ENCODE data around the gene NFKBIB. TPM values are rescaled to one million over a fixed set of nuclear protein-coding genes. Genes with fewer than 3 reads are reported as not detected.

The NFKBIB gene
- total RNA-seq, 1 experiment from 2014 or later = 43.7 TPM

DNA sequence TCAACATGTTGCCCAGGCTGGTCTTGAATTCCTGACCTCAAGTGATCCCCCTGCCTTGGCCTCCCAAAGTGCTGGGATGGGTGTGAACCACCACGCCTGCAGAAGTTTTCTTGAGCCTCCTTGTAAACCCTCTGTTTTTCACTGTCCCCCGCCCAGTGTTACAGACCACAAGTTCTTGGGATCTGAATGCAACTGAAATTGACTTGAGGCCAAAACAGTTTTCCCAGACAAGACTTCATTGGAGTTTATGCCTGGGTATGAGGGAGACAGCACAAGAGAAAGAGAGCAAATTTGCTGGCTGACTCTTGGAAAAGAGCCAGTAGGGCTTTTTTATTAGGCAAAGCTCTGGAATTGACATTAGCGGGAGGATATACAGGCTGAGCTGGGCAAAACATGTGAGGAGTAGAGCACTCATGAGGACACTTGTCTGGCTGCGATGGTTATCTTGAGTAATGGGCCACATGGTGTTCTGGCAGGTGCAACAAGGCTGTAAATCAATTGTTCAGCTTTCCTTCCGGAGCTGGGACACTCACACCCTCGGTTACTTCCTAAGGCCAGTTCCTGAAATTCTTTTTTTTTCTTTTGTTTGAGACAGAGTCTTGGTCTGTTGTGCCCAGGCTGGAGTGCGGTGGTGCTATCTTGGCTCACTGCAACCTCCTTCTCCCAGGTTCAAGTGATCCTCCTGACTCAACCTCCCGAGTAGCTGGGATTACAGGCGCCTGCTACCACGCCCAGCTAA is 37.3 kb upstream of the NFKBIB start:
- peaks cover 18% of the 10 kb centered on the region for H3K4me1 ChIP-seq (ENCODE audit: insufficient read depth, low read length)
- no peak overlapping the region for H3K9ac ChIP-seq (ENCODE audit: low read length)
- POLR2A ChIA-PET (ENCODE audit: unreplicated experiment) = no interaction called here
- H3K4me2 ChIP-seq (ENCODE audit: low read length) = no peak overlapping the region
- no peaks in the 10 kb centered on the region for H3K79me2 ChIP-seq (ENCODE audit: low read length)
- no peaks in the 10 kb centered on the region for H4K20me1 ChIP-seq (ENCODE audit: low read length)
- TF ChIP-seq EZH2 (IDR thresholded peaks at IDR 0.05; ENCODE audit: low read length, unreplicated experiment) (no peak), EZH2phosphoT487 (IDR thresholded peaks at IDR 0.05; ENCODE audit: borderline replicate concordance, low read length) (no peak)
- TF ChIP-seq, protein P1, sequence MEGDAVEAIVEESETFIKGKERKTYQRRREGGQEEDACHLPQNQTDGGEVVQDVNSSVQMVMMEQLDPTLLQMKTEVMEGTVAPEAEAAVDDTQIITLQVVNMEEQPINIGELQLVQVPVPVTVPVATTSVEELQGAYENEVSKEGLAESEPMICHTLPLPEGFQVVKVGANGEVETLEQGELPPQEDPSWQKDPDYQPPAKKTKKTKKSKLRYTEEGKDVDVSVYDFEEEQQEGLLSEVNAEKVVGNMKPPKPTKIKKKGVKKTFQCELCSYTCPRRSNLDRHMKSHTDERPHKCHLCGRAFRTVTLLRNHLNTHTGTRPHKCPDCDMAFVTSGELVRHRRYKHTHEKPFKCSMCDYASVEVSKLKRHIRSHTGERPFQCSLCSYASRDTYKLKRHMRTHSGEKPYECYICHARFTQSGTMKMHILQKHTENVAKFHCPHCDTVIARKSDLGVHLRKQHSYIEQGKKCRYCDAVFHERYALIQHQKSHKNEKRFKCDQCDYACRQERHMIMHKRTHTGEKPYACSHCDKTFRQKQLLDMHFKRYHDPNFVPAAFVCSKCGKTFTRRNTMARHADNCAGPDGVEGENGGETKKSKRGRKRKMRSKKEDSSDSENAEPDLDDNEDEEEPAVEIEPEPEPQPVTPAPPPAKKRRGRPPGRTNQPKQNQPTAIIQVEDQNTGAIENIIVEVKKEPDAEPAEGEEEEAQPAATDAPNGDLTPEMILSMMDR (conservative IDR thresholded peaks at IDR 0.05; ENCODE audit: low read depth, low read length) = no peak
- no peaks in the 10 kb centered on the region for H3K27me3 ChIP-seq (ENCODE audit: low read length)
- ATAC-seq (peak; percentile 66), DNase-seq (peak; percentile 64)
- H2AFZ ChIP-seq (ENCODE audit: low read length) = no peak overlapping the region
- no peaks in the 10 kb centered on the region for H3K36me3 ChIP-seq (ENCODE audit: low read depth, low read length)
- no peak overlapping the region for H3K27ac ChIP-seq (ENCODE audit: low read length)
- intact Hi-C loops (cut with micrococcal nuclease) = no loop called here
- TSS peak; percentile 44 for BruUV-seq (replicated peaks)
- CTCF ChIA-PET = interaction anchor here (1.0 kb wide), 1 partner anchor 25 kb away, joined by 3 read pairs; no protein-coding TSS in a partner anchor
- no peaks in the 10 kb centered on the region for H3K9me3 ChIP-seq (ENCODE audit: low read length)
- no peaks in the 10 kb centered on the region for H3K9me2 ChIP-seq (replicated peaks; ENCODE audit: low read length)
- no peak overlapping the region for H3K4me3 ChIP-seq (ENCODE audit: low read length)
- H3F3A ChIP-seq (ENCODE audit: low read length, unreplicated experiment) = no peaks in the 10 kb centered on the region

DNA sequence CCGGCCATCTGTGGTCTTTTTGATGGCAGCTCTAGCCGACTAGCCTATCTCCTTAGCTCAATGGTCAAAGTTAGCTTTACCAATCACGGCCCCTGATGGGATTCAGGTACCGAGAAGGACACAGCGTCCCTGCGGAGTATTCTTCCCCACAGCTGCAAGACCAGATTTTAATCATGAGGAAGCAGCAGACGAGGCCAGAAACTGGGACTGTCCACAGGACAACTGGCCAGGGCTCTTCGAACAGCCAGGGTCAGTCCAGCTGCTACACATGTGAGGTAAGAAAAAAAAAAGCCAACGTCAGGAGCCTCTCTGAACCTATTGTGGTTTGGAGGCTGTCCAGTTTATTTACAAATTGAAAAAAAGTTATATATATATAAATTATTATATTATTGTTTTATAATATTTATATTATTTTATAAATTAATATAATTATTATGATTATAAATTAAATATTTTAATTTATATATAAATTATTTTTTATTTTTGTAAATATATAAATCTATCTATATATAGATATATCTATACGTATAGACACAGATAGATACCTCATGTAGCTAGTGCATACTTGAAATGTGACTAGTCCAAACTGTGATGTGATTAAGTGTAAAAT is 32.5 kb upstream of the NFKBIB start:
- intact Hi-C loops (cut with micrococcal nuclease) = no loop called here
- H3K36me3 ChIP-seq (ENCODE audit: low read depth, low read length) = no peaks in the 10 kb centered on the region
- peaks cover 17% of the 10 kb centered on the region for H3K4me1 ChIP-seq (ENCODE audit: insufficient read depth, low read length)
- H3K9ac ChIP-seq (ENCODE audit: low read length) = no peak overlapping the region
- no peak overlapping the region for H3K4me3 ChIP-seq (ENCODE audit: low read length)
- no peaks in the 10 kb centered on the region for H3K9me3 ChIP-seq (ENCODE audit: low read length)
- ATAC-seq (no peak), DNase-seq (no peak)
- POLR2A ChIA-PET (ENCODE audit: unreplicated experiment) = no interaction called here
- no peaks in the 10 kb centered on the region for H3K9me2 ChIP-seq (replicated peaks; ENCODE audit: low read length)
- H4K20me1 ChIP-seq (ENCODE audit: low read length) = no peaks in the 10 kb centered on the region
- no TSS peak for BruUV-seq (replicated peaks)
- H3F3A ChIP-seq (ENCODE audit: low read length, unreplicated experiment) = no peaks in the 10 kb centered on the region
- H3K27me3 ChIP-seq (ENCODE audit: low read length) = no peaks in the 10 kb centered on the region
- no peak overlapping the region for H2AFZ ChIP-seq (ENCODE audit: low read length)
- CTCF ChIA-PET = interaction anchor here (0.6 kb wide), 1 partner anchor 63 kb away, joined by 3 read pairs; the partner anchor contains the start of genes MRPS12 and SARS2
- no peak overlapping the region for H3K27ac ChIP-seq (ENCODE audit: low read length)
- H3K79me2 ChIP-seq (ENCODE audit: low read length) = no peaks in the 10 kb centered on the region
- no peak overlapping the region for H3K4me2 ChIP-seq (ENCODE audit: low read length)
- TF ChIP-seq EZH2 (IDR thresholded peaks at IDR 0.05; ENCODE audit: low read length, unreplicated experiment) (no peak), EZH2phosphoT487 (IDR thresholded peaks at IDR 0.05; ENCODE audit: borderline replicate concordance, low read length) (no peak)
- TF ChIP-seq, protein P1 (conservative IDR thresholded peaks at IDR 0.05; ENCODE audit: low read depth, low read length) = no peak

DNA sequence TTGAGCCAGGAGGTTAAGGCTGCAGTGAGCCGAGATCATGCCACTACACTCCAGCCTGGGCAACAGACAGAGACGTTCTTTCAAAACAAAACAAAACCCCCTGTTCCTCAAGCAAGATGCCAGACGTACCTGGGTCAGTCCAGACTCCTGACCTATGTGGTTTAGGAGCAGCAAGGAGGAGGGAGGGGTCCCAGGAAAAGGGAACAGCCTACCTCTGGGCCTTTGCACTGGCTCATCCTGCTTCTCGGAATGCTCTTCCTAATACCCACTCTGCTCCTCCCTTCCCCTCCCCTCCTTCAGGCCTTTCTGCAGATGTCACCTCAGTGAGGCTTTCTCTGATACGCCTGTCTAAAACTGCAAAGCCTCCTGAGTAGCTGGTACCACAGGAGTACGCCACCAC is 31.2 kb upstream of the NFKBIB start:
- no peaks in the 10 kb centered on the region for H3K9me2 ChIP-seq (replicated peaks; ENCODE audit: low read length)
- CTCF ChIA-PET = no interaction called here
- TF ChIP-seq, protein P1 (conservative IDR thresholded peaks at IDR 0.05; ENCODE audit: low read depth, low read length) = no peak
- TF ChIP-seq EZH2 (IDR thresholded peaks at IDR 0.05; ENCODE audit: low read length, unreplicated experiment) = no peak
- TF ChIP-seq EZH2phosphoT487 (IDR thresholded peaks at IDR 0.05; ENCODE audit: borderline replicate concordance, low read length) = no peak
- ATAC-seq (no peak), DNase-seq (no peak)
- no peak overlapping the region for H3K4me2 ChIP-seq (ENCODE audit: low read length)
- no peaks in the 10 kb centered on the region for H3K36me3 ChIP-seq (ENCODE audit: low read depth, low read length)
- peaks cover 11% of the 10 kb centered on the region for H3K4me1 ChIP-seq (ENCODE audit: insufficient read depth, low read length)
- no peaks in the 10 kb centered on the region for H3F3A ChIP-seq (ENCODE audit: low read length, unreplicated experiment)
- no peak overlapping the region for H3K4me3 ChIP-seq (ENCODE audit: low read length)
- H4K20me1 ChIP-seq (ENCODE audit: low read length) = no peaks in the 10 kb centered on the region
- H3K9me3 ChIP-seq (ENCODE audit: low read length) = no peaks in the 10 kb centered on the region
- POLR2A ChIA-PET (ENCODE audit: unreplicated experiment) = no interaction called here
- no peak overlapping the region for H3K27ac ChIP-seq (ENCODE audit: low read length)
- intact Hi-C loops (cut with micrococcal nuclease) = no loop called here
- no peak overlapping the region for H2AFZ ChIP-seq (ENCODE audit: low read length)
- no peak overlapping the region for H3K9ac ChIP-seq (ENCODE audit: low read length)
- no TSS peak for BruUV-seq (replicated peaks)
- no peaks in the 10 kb centered on the region for H3K79me2 ChIP-seq (ENCODE audit: low read length)
- no peaks in the 10 kb centered on the region for H3K27me3 ChIP-seq (ENCODE audit: low read length)

Data from PC-3 (cell line).